Spleen (tissue), 7 donors: ENCODE data around the gene PTS.

ENCODE experiments used
- CTCF ChIP-seq, 11 experiments: fragments of 200-600 bp in 7 of 11; fragments of 450-650 bp in 4 of 11; sonication (generic) in 4 of 11; IDR thresholded peaks in 8 of 11; conservative IDR thresholded peaks in 3 of 11; 1 replicate in 7 of 11; 2 replicates in 4 of 11; pipeline versions ENCODE4 v1.4.0 to v1.8.0; 2016 to 2021; ENCODE audit warnings: antibody characterized with exemption in 11 of 11, inconsistent platforms in 4 of 11, mild to moderate bottlenecking in 1 of 11
- POLR2AphosphoS5 ChIP-seq, 3 donors: sonication (generic); formaldehyde crosslinking; IDR thresholded peaks; one replicate each; pipeline ENCODE4 v1.5.1; 2017; ENCODE audit warnings: antibody characterized with exemption in 3 of 3
- donor health status: DM: no; HTN: no; CAD: no; lungs with moderate emphysema.
- donor health status: DM: no; HTN: no; CAD: no.
- donor health status: DM: no; HTN: no; CAD: no.

DNA sequence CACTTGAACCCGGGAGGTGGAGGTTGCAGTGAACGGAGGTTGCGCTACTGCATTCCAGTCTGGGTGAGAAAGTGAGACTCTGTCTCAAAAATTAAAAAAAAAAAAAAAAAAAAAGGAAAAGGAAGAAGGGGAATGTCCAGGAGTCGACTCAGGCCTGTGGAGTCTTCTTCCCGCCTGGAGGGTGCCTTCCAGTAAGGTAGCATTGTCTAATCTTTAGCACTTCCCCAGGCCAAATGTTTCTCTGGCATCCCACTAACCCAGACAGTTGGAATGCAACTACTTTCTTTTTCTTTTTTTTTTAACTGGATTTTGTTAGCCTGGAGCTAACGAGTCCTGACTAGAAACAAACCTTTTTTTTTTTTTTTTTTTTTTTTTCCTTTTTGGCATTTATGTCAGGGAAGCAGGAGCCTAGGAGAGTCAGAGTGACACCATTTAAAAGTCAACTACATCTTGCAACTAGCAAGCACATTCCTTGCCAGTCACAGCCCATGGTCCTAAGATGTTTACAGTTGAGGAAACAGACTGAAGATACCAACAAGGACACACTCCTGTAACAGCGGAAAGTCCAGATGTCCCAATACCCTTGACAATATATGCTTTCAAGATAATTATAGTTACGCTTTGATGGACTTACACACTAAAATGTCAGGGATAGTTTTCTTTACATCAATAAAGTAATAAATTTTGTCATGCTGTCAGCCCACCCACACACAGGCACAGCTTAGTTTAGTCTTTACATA lies 23.8 kb downstream of the PTS start:
- TF ChIP-seq CTCF (IDR thresholded peaks at IDR 0.05 in 8 of 11, conservative IDR thresholded peaks at IDR 0.05 in 3 of 11) (no peak), POLR2AphosphoS5 (IDR thresholded peaks at IDR 0.05) (no peak)
